Liver (tissue), 9 donors: ENCODE measurements around the gene VEPH1. TPM values are rescaled to one million over a fixed set of nuclear protein-coding genes. Genes with fewer than 3 reads are reported as not detected.

Experiments
- DNase-seq: peaks from one replicate; pipeline ENCODE4 v3.0.0-alpha.2; 2017; ENCODE audit warnings: low spot score
- H3K27ac ChIP-seq, 2 donors: one replicate each; pipeline ENCODE4 v1.7.0; 2013; ENCODE audit warnings: inconsistent platforms in 2 of 2, low read length in 2 of 2, control low read depth in 1 of 2, low read depth in 1 of 2, mild to moderate bottlenecking in 1 of 2
- H3K27me3 ChIP-seq, 4 donors: one replicate each; pipeline versions ENCODE4 v1.6.1 to v1.7.0; 2013; ENCODE audit warnings: low read length in 3 of 4, inconsistent platforms in 1 of 4, mild to moderate bottlenecking in 1 of 4, moderate library complexity in 1 of 4; ENCODE audit not compliant: control insufficient read depth in 4 of 4, insufficient read depth in 4 of 4
- H3K36me3 ChIP-seq, 4 donors: one replicate each; pipeline versions ENCODE4 v1.6.1 to v1.7.0; 2013; ENCODE audit warnings: low read length in 3 of 4, mild to moderate bottlenecking in 3 of 4, low read depth in 1 of 4, moderate library complexity in 1 of 4; ENCODE audit not compliant: control insufficient read depth in 4 of 4, insufficient read depth in 3 of 4
- H3K4me1 ChIP-seq, 4 donors: one replicate each; pipeline versions ENCODE4 v1.6.1 to v1.7.0; 2013; ENCODE audit warnings: low read length in 3 of 4, mild to moderate bottlenecking in 3 of 4, moderate library complexity in 1 of 4; ENCODE audit not compliant: control insufficient read depth in 4 of 4, insufficient read depth in 4 of 4
- H3K4me3 ChIP-seq, 3 donors: one replicate each; pipeline versions ENCODE4 v1.6.1 to v1.7.0; 2013; ENCODE audit warnings: low read length in 3 of 3, control low read depth in 1 of 3, low read depth in 1 of 3, mild to moderate bottlenecking in 1 of 3
- H3K9ac ChIP-seq, 2 donors: one replicate each; pipeline ENCODE4 v1.7.0; 2013; ENCODE audit warnings: low read length in 2 of 2, mild to moderate bottlenecking in 2 of 2, moderate library complexity in 2 of 2, control low read depth in 1 of 2, low read depth in 1 of 2
- H3K9me3 ChIP-seq, 4 donors: one replicate each; pipeline versions ENCODE4 v1.6.1 to v1.7.0; 2013; ENCODE audit warnings: low read length in 3 of 4; ENCODE audit not compliant: control insufficient read depth in 4 of 4
- ATF3 ChIP-seq: IDR thresholded peaks from 2 replicates; pipeline ENCODE4 v1.6.1; 2016; ENCODE audit warnings: antibody characterized with exemption
- CTCF ChIP-seq: fragments of 150-350 bp; IDR thresholded peaks from 2 replicates; pipeline ENCODE4 v1.5.1; 2017; ENCODE audit warnings: improper control_type of control experiment, low read depth, low read length; ENCODE audit not compliant: missing input control
- EGR1 ChIP-seq, 2 donors: IDR thresholded peaks; 2 replicates each; pipeline ENCODE4 v1.6.1; 2016 to 2018; ENCODE audit warnings: antibody characterized with exemption in 2 of 2, low read depth in 2 of 2
- FOXA1 ChIP-seq: IDR thresholded peaks from 2 replicates; pipeline ENCODE4 v1.6.1; 2016; ENCODE audit warnings: antibody characterized with exemption
- FOXA2 ChIP-seq: IDR thresholded peaks from 2 replicates; pipeline ENCODE4 v1.6.1; 2016; ENCODE audit warnings: antibody characterized with exemption
- HNF4A ChIP-seq, 2 donors: conservative IDR thresholded peaks; 2 replicates each; pipeline ENCODE4 v1.6.1; 2016; ENCODE audit warnings: antibody characterized with exemption in 2 of 2, mild to moderate bottlenecking in 2 of 2
- HNF4G ChIP-seq: IDR thresholded peaks from 2 replicates; pipeline ENCODE4 v1.6.1; 2016; ENCODE audit warnings: antibody characterized with exemption
- JUND ChIP-seq, 2 donors: IDR thresholded peaks; 2 replicates each; pipeline ENCODE4 v1.6.1; 2016; ENCODE audit warnings: antibody characterized with exemption in 2 of 2
- NR2F2 ChIP-seq: IDR thresholded peaks from 2 replicates; pipeline ENCODE4 v1.6.1; 2016; ENCODE audit warnings: antibody characterized with exemption
- RAD21 ChIP-seq, 2 donors: IDR thresholded peaks; 2 replicates each; pipeline ENCODE4 v1.6.1; 2016; ENCODE audit warnings: antibody characterized with exemption in 2 of 2, mild to moderate bottlenecking in 2 of 2
- REST ChIP-seq: IDR thresholded peaks from 2 replicates; pipeline ENCODE4 v1.6.1; 2016; ENCODE audit warnings: antibody characterized with exemption, mild to moderate bottlenecking
- RXRA ChIP-seq, 2 donors: IDR thresholded peaks; 2 replicates each; pipeline ENCODE4 v1.6.1; 2017 to 2018; ENCODE audit warnings: antibody characterized with exemption in 2 of 2, mild to moderate bottlenecking in 1 of 2
- SP1 ChIP-seq: IDR thresholded peaks from 2 replicates; pipeline ENCODE4 v1.6.1; 2018; ENCODE audit warnings: antibody characterized with exemption, mild to moderate bottlenecking
- TAF1 ChIP-seq: conservative IDR thresholded peaks from 2 replicates; pipeline ENCODE4 v1.6.1; 2016; ENCODE audit warnings: antibody characterized with exemption, mild to moderate bottlenecking
- YY1 ChIP-seq: IDR thresholded peaks from 2 replicates; pipeline ENCODE4 v1.6.1; 2016; ENCODE audit warnings: antibody characterized with exemption, mild to moderate bottlenecking
- ZBTB33 ChIP-seq: IDR thresholded peaks from 2 replicates; pipeline ENCODE4 v1.6.1; 2016; ENCODE audit warnings: antibody characterized with exemption
- WGBS: extraction: QIAGEN DNeasy Blood & Tissue Kit; methylation state at CpG from one replicate; pipeline ENCODE4 v1.1.7; 2013; 5-methylcytosine and 5-hydroxymethylcytosine counted together
- polyA plus RNA-seq, 2 donors: library from polyadenylated mRNA; stranded (reverse) in 1 of 2; unstranded in 1 of 2; fragments of 200-250 nt in 1 of 2; fragments of >200 nt in 1 of 2; fragmentation: Nextera tagmentation in 1 of 2; extraction: Ambion mirVana in 1 of 2; gene quantifications; one replicate each; pipeline versions ENCODE4 v1.2.1 to v1.2.3, GENCODE V29; 2013 to 2015
- total RNA-seq, 2 donors: library from RNA; depleted of rRNA; stranded (reverse); fragments of >200 nt; gene quantifications; one replicate each; pipeline ENCODE4 v1.2.3, GENCODE V29; 2014
- donor health status: healthy.
- donor health status: healthy.
- donor health status: healthy.
- donor health status: healthy.
- donor health status: healthy.

The VEPH1 gene
- total and polyA plus RNA-seq, 4 donors = 0.60 to 3.3 (median 1.2) TPM

- TF ChIP-seq REST = no peak
- TF ChIP-seq NR2F2 = no peak
- no peak for TF ChIP-seq FOXA2
- no peak for TF ChIP-seq EGR1 (IDR thresholded peaks at IDR 0.05; ENCODE audit: low read depth in 2 of 2)
- no peak for TF ChIP-seq JUND (IDR thresholded peaks at IDR 0.05)
- no peak for TF ChIP-seq HNF4G
- Histone ChIP-seq H3K36me3 (no peaks in the 10 kb centered on the region), H3K27me3 (no peaks in the 10 kb centered on the region), H3K4me3 (no peak overlapping the region), H3K4me1 (peaks cover 0 to 2% (median 0%) of the 10 kb centered on the region in 4 donors), H3K9ac (no peak overlapping the region), H3K27ac (no peak overlapping the region), H3K9me3 (no peaks in the 10 kb centered on the region)
- 93% methylated on average over 1 of the region's 1 CpG for WGBS
- DNase-seq = no peak
Measured at GRCh38 chr3:157330206-157330605, 173.0 kb downstream of the VEPH1 start.

- H3K4me3 ChIP-seq = no peak overlapping the region
- H3K9me3 ChIP-seq = no peaks in the 10 kb centered on the region
- no peak for DNase-seq
- 86% methylated on average over 2 of the region's 2 CpGs for WGBS
- H3K27me3 ChIP-seq = no peaks in the 10 kb centered on the region
- no peak overlapping the region for H3K27ac ChIP-seq
- no peaks in the 10 kb centered on the region for H3K36me3 ChIP-seq
- H3K4me1 ChIP-seq = peaks cover 0 to 2% (median 0%) of the 10 kb centered on the region in 4 donors
- TF ChIP-seq YY1 (no peak), ZBTB33 (no peak), EGR1 (IDR thresholded peaks at IDR 0.05; ENCODE audit: low read depth in 2 of 2) (no peak), FOXA1 (no peak), SP1 (no peak), NR2F2 (no peak), RXRA (IDR thresholded peaks at IDR 0.05) (no peak), TAF1 (no peak), HNF4G (no peak), REST (no peak), CTCF (no peak), HNF4A (conservative IDR thresholded peaks at IDR 0.05) (no peak), FOXA2 (no peak), RAD21 (IDR thresholded peaks at IDR 0.05) (no peak), JUND (IDR thresholded peaks at IDR 0.05) (no peak), ATF3 (no peak)
- no peak overlapping the region for H3K9ac ChIP-seq
Measured at GRCh38 chr3:157329551-157329950, 173.7 kb downstream of the VEPH1 start.
